ENCODE measurements around the gene SEMA5B.

SEMA5B gene

GRCh38 chr3:123021996-123022510 lies 5.5 kb downstream of the SEMA5B start:
- H3K27me3 ChIP-seq (ENCODE audit: insufficient read depth, low read length) = peaks cover 9% of the 10 kb centered on the region; the same call in 1 of the 2 replicates

DNA sequence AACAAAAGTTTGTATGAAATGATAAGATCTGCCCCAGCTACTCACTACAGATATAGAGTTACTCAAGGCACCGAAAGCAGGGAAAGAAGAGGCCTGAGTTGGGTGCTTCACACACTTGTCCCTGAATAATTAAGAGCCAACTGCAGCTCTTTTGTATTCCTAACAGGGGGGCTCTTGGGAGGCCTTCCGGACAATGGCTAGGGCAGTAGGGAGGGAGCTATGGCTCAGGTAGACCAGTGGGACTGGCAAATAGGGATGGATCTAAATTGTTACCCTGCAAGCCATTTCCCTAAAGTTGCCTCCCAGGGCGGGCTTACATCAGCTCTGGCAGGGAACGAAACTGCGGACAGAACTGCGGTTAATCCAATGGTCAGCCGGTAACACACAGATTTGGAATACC lies 6.2 kb downstream of the SEMA5B start:
- Histone ChIP-seq H3F3A (ENCODE audit: insufficient read depth, low read length) (no peaks in the 10 kb centered on the region), H3K27ac (ENCODE audit: low read depth, low read length, poor library complexity, severe bottlenecking) (no peak overlapping the region), H3K4me3 (ENCODE audit: low read depth, low read length, poor library complexity, severe bottlenecking) (no peak overlapping the region), H3K9me2 (ENCODE audit: low read depth, low read length) (no peaks in the 10 kb centered on the region), H3K4me1 (ENCODE audit: insufficient read depth, low read length, severe bottlenecking) (no peaks in the 10 kb centered on the region), H3K4me2 (ENCODE audit: low read length) (no peak overlapping the region), H3K36me3 (ENCODE audit: insufficient read depth, low read length) (no peaks in the 10 kb centered on the region), H3K79me2 (ENCODE audit: insufficient read depth, low read length) (no peaks in the 10 kb centered on the region), H3K9me3 (ENCODE audit: low read length) (no peaks in the 10 kb centered on the region), H3K27me3 (ENCODE audit: insufficient read depth, low read length) (peaks cover 9% of the 10 kb centered on the region; the same call in 1 of the 2 replicates), H4K20me1 (ENCODE audit: insufficient read depth, low read length) (no peaks in the 10 kb centered on the region), H2AFZ (ENCODE audit: low read length) (no peak overlapping the region), H3K9ac (ENCODE audit: low read length) (no peak overlapping the region)
- no peak for TF ChIP-seq EZH2 (IDR thresholded peaks at IDR 0.05; ENCODE audit: borderline replicate concordance, low read length)
- TF ChIP-seq, protein P1, sequence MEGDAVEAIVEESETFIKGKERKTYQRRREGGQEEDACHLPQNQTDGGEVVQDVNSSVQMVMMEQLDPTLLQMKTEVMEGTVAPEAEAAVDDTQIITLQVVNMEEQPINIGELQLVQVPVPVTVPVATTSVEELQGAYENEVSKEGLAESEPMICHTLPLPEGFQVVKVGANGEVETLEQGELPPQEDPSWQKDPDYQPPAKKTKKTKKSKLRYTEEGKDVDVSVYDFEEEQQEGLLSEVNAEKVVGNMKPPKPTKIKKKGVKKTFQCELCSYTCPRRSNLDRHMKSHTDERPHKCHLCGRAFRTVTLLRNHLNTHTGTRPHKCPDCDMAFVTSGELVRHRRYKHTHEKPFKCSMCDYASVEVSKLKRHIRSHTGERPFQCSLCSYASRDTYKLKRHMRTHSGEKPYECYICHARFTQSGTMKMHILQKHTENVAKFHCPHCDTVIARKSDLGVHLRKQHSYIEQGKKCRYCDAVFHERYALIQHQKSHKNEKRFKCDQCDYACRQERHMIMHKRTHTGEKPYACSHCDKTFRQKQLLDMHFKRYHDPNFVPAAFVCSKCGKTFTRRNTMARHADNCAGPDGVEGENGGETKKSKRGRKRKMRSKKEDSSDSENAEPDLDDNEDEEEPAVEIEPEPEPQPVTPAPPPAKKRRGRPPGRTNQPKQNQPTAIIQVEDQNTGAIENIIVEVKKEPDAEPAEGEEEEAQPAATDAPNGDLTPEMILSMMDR (IDR thresholded peaks at IDR 0.05; ENCODE audit: low read length) = no peak

More at GRCh38 chr3:123021996-123022510, 5.5 kb downstream of the SEMA5B start:
- Histone ChIP-seq H3K4me3 (ENCODE audit: low read depth, low read length, poor library complexity, severe bottlenecking) (no peak overlapping the region), H3K79me2 (ENCODE audit: insufficient read depth, low read length) (no peaks in the 10 kb centered on the region), H2AFZ (ENCODE audit: low read length) (no peak overlapping the region), H4K20me1 (ENCODE audit: insufficient read depth, low read length) (no peaks in the 10 kb centered on the region), H3K36me3 (ENCODE audit: insufficient read depth, low read length) (no peaks in the 10 kb centered on the region), H3K9ac (ENCODE audit: low read length) (no peak overlapping the region), H3K4me1 (ENCODE audit: insufficient read depth, low read length, severe bottlenecking) (peaks cover 6% of the 10 kb centered on the region), H3K27ac (ENCODE audit: low read depth, low read length, poor library complexity, severe bottlenecking) (no peak overlapping the region), H3K4me2 (ENCODE audit: low read length) (no peak overlapping the region), H3K9me3 (ENCODE audit: low read length) (no peaks in the 10 kb centered on the region), H3K9me2 (ENCODE audit: low read depth, low read length) (no peaks in the 10 kb centered on the region), H3F3A (ENCODE audit: insufficient read depth, low read length) (no peaks in the 10 kb centered on the region)
- TF ChIP-seq, protein P1 (IDR thresholded peaks at IDR 0.05; ENCODE audit: low read length) = no peak
- no peak for TF ChIP-seq EZH2 (IDR thresholded peaks at IDR 0.05; ENCODE audit: borderline replicate concordance, low read length)

- no peak overlapping the region for H3K4me2 ChIP-seq (ENCODE audit: low read length)
- no peak overlapping the region for H3K4me3 ChIP-seq (ENCODE audit: low read depth, low read length, poor library complexity, severe bottlenecking)
- H4K20me1 ChIP-seq (ENCODE audit: insufficient read depth, low read length) = no peaks in the 10 kb centered on the region
- H3K9ac ChIP-seq (ENCODE audit: low read length) = no peak overlapping the region
- no peaks in the 10 kb centered on the region for H3K9me2 ChIP-seq (ENCODE audit: low read depth, low read length)
- H3K79me2 ChIP-seq (ENCODE audit: insufficient read depth, low read length) = no peaks in the 10 kb centered on the region
- H3F3A ChIP-seq (ENCODE audit: insufficient read depth, low read length) = no peaks in the 10 kb centered on the region
- no peaks in the 10 kb centered on the region for H3K9me3 ChIP-seq (ENCODE audit: low read length)
- no peaks in the 10 kb centered on the region for H3K36me3 ChIP-seq (ENCODE audit: insufficient read depth, low read length)
- no peak overlapping the region for H2AFZ ChIP-seq (ENCODE audit: low read length)
- no peak for TF ChIP-seq EZH2 (IDR thresholded peaks at IDR 0.05; ENCODE audit: borderline replicate concordance, low read length)
- TF ChIP-seq, protein P1 (IDR thresholded peaks at IDR 0.05; ENCODE audit: low read length) = no peak
- H3K27ac ChIP-seq (ENCODE audit: low read depth, low read length, poor library complexity, severe bottlenecking) = no peak overlapping the region
- H3K27me3 ChIP-seq (ENCODE audit: insufficient read depth, low read length) = peaks cover 8% of the 10 kb centered on the region; the same call in 1 of the 2 replicates
- no peaks in the 10 kb centered on the region for H3K4me1 ChIP-seq (ENCODE audit: insufficient read depth, low read length, severe bottlenecking)
Observed at GRCh38 chr3:123020709-123021108, 6.9 kb downstream of the SEMA5B start.
